ENCODE results near the gene PHLDA2. TPM values are rescaled to one million over a fixed set of nuclear protein-coding genes. Genes with fewer than 3 reads are reported as not detected.

Gene PHLDA2
- 1.4 TPM in 1 of 2 replicates, not detected in the other for polyA plus RNA-seq

DNA sequence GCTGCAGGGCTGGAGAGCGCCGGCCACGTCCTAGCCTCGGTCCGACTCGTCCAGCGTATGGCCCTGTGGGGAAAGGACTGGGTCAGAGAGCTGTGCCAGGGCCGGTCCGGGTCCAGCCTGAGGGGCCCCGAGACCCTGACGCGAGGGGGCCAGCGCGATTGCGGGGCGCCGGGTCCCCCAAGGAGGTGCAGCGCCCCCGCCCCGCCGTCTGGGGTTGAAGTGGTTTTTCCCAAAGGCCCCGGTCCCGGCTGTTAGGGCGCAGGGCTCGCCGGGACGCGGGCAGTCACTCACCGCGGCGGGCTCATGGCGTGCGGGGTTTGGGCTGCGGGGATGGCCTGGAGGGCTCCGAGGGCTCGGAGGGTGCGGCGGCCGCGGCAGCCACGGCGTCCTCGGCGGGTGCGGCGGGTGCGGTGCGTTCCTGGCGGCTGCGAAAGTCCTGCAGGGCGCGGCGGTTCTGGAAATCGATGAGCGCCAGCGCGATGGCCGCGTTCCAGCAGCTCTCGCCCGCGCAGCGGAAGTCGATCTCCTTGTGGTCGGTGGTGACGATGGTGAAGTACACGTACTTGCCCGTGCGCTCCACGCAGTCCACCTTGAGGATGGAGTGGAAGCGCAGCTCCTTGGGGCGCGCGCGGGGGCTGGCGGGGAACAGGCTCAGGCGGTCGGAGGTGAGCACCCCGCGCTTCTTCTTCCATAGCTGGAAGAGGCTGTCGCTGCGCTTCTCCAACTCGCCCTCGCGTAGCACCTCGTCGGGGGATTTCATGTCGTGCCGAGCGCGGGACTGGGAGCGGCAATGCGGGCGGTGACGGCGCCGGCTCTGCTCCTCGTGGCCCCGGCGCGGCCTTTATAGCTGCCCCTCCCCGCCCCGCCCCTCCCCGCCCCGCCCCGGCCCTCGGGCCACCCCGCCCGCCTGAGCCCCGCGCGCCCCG, at the start of gene PHLDA2:
Gene PHLDA2 (minus strand): TSS at position 816 of the 926 bp plus-strand sequence. CDS start 56 bp downstream, at position 760.

GRCh38 chr11:2885678-2886081, 43.5 kb downstream of the PHLDA2 start, which contains the start of gene CDKN1C:
CDKN1C (minus strand) TSS chr11:2885775; CDS start chr11:2885456, 319 bp downstream.

Other genes with a start within 250 kb of the PHLDA2 start
- gene KCNQ1OT1, start 229.4 kb downstream of the PHLDA2 start, polyA plus RNA-seq = 1.3 and 1.4 TPM in 2 replicates
- 6.2 and 6.5 TPM in 2 replicates for gene CDKN1C, start 43.6 kb downstream of the PHLDA2 start, polyA plus RNA-seq
- gene NAP1L4, start 62.9 kb upstream of the PHLDA2 start, polyA plus RNA-seq = 180 and 254 TPM in 2 replicates
- gene CARS1, start 128.0 kb upstream of the PHLDA2 start, polyA plus RNA-seq = 53.3 and 65.2 TPM in 2 replicates
- gene OSBPL5, start 235.9 kb upstream of the PHLDA2 start, polyA plus RNA-seq = 0.17 and 0.98 TPM in 2 replicates

Measured in Purkinje cell (primary cell).